Endothelial cell (in vitro differentiated cells): ENCODE results near the gene TGM2. TPM values are rescaled to one million over a fixed set of nuclear protein-coding genes. Genes with fewer than 3 reads are reported as not detected.

ENCODE experiments used
- DNase-seq: peaks from one replicate; pipeline ENCODE4 v3.0.0; 2021; ENCODE audit warnings: low spot score
- H3K27ac Mint-ChIP-seq: one replicate; pipeline ENCODE4 v1.8.0; 2021; ENCODE audit warnings: mixed read lengths, inconsistent platforms; ENCODE audit not compliant: unreplicated experiment
- H3K27me3 Mint-ChIP-seq: one replicate; pipeline ENCODE4 v1.8.0; 2021; ENCODE audit warnings: mild to moderate bottlenecking, moderate library complexity, mixed read lengths, inconsistent platforms; ENCODE audit not compliant: unreplicated experiment
- H3K36me3 Mint-ChIP-seq: one replicate; pipeline ENCODE4 v1.8.0; 2021; ENCODE audit warnings: mild to moderate bottlenecking, low read depth, mixed read lengths, inconsistent platforms; ENCODE audit not compliant: unreplicated experiment
- H3K4me1 Mint-ChIP-seq: one replicate; pipeline ENCODE4 v1.8.0; 2021; ENCODE audit warnings: mild to moderate bottlenecking, mixed read lengths, inconsistent platforms; ENCODE audit not compliant: unreplicated experiment
- H3K4me3 Mint-ChIP-seq: one replicate; pipeline ENCODE4 v1.8.0; 2021; ENCODE audit warnings: mild to moderate bottlenecking, mixed read lengths, inconsistent platforms; ENCODE audit not compliant: unreplicated experiment
- H3K9me3 Mint-ChIP-seq: one replicate; pipeline ENCODE4 v1.8.0; 2021; ENCODE audit warnings: mixed read lengths, inconsistent platforms; ENCODE audit not compliant: unreplicated experiment
- total RNA-seq: library from RNA; stranded (reverse); fragmentation: NEBNext Ultra II Directional; extraction: Animal tissue kit (Norgen Biotek cat#: 25700); gene quantifications from one replicate; pipeline ENCODE4 v1.2.1, GENCODE V29; 2021; ENCODE audit not compliant: unreplicated experiment
- TF ChIP-seq, protein P1 (sequence below): fragments of 200-600 bp; sonication (generic); IDR thresholded peaks from one replicate; pipeline ENCODE4 v1.5.0; 2021; ENCODE audit warnings: antibody characterized with exemption; ENCODE audit not compliant: unreplicated experiment

Gene TGM2
- total RNA-seq, 1 donor from 2014 or later: 216 TPM

DNA sequence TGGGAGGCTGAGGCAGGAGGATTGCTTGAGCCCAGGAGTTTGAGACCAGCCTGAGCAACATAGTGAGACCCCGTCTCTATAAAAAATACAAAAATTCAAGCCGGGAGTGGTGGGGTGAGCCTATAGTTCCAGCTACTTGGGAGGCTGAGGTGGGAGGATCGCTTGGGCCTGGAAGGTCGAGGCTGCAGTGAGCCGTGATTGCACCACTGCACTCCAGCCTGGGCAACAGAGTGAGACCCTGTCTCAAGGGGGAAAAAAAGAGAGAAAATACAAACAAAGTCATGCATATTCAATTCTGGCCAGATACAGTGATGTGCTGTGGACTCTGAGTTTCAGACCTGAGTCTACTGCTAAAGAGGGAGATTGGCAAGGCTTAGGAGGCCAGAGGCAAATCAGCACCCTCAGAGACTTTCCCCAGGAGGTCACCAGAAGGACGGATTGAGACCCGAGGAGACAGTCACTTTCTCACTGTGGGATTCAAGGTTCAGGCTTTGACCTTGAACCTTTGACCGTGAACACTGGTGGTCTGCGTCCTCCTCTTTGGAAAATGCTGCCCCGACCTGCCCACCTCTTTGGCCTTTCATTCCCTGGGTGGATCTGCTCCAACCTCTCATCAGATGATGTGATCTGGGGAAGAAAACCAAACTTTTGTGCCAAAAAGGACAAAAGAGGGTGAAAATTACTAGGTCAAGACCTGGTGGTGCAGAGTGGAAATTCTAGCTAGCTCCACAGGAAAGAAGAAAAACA lies 31.2 kb downstream of the TGM2 start:
- TF ChIP-seq, protein P1, sequence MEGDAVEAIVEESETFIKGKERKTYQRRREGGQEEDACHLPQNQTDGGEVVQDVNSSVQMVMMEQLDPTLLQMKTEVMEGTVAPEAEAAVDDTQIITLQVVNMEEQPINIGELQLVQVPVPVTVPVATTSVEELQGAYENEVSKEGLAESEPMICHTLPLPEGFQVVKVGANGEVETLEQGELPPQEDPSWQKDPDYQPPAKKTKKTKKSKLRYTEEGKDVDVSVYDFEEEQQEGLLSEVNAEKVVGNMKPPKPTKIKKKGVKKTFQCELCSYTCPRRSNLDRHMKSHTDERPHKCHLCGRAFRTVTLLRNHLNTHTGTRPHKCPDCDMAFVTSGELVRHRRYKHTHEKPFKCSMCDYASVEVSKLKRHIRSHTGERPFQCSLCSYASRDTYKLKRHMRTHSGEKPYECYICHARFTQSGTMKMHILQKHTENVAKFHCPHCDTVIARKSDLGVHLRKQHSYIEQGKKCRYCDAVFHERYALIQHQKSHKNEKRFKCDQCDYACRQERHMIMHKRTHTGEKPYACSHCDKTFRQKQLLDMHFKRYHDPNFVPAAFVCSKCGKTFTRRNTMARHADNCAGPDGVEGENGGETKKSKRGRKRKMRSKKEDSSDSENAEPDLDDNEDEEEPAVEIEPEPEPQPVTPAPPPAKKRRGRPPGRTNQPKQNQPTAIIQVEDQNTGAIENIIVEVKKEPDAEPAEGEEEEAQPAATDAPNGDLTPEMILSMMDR: no peak
- no peaks in the 10 kb centered on the region for H3K9me3 Mint-ChIP-seq
- no peak for DNase-seq
- H3K4me1 Mint-ChIP-seq: peaks cover 28% of the 10 kb centered on the region
- peak overlapping the region; percentile 52 for H3K4me3 Mint-ChIP-seq
- peak overlapping the region; percentile 49 for H3K27ac Mint-ChIP-seq
- peaks cover 15% of the 10 kb centered on the region for H3K27me3 Mint-ChIP-seq
- peaks cover 40% of the 10 kb centered on the region for H3K36me3 Mint-ChIP-seq

DNA sequence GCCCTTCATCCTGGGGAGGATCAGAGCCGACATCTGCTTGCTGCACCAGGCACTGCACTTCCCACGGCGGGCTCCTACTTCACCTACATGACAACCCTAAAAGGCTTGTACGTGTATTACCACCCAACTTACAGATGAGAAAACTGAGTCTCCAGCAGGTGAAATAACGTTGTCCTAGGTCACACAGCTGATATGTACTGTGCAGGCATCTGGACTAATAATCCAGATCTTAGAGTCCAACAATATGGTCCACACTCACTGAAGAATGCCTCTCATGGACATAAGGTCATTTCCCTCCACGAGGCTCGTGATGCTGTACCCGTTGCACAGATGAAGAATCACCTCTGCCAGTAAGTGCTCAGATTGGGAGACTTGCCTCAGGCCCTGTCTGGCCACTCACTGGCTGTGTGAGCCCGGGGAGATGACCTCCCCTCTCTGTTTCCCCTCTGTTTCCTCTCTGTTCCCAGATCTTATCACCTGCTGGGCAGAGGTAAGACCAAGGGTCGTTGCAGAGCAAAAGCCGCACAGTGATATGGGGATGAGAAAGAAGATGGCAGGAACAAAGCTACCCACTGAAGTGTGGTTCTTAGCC lies 32.1 kb downstream of the TGM2 start:
- Mint-ChIP-seq H3K36me3 (peaks cover 35% of the 10 kb centered on the region), H3K9me3 (no peaks in the 10 kb centered on the region), H3K4me1 (peaks cover 35% of the 10 kb centered on the region), H3K4me3 (no peak overlapping the region), H3K27ac (peak overlapping the region; percentile 42), H3K27me3 (peaks cover 15% of the 10 kb centered on the region)
- TF ChIP-seq, protein P1: no peak
- no peak for DNase-seq

DNA sequence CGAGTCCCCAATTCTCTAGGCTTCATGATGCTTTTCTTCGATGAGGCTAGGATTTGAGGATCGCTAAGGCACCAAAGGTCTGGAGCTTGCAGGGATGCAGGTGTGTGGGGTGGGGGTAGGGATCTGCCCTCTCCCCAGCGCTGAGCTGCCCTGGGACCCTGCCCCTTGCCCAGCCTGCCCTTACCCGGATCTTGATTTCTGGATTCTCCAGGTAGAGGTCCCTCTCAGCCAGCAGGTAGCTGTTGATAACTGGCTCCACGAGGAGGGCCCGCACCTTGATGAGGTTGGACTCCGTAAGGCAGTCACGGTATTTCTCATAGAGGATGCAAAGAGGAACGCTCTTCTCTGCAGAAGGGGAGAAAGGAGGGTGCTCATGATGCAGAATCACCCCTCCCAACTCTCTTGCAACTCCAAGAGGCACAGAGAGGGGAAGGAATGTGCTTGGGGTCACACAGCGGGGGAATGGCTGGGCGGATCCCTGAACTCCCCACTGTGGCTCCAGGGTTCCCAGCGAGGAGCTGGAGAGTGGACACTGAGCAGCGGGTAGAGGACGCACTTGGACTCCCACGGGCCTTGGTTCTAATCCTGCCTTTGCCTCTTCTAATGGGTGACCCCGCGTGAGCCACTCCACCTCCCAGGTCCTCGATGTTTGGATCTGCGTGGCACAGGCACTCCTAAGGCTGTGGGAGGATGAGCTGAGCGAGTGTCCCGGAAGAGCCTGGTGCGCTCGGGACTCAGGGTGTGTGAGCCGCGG lies 32.7 kb downstream of the TGM2 start:
- no peak for DNase-seq

DNA sequence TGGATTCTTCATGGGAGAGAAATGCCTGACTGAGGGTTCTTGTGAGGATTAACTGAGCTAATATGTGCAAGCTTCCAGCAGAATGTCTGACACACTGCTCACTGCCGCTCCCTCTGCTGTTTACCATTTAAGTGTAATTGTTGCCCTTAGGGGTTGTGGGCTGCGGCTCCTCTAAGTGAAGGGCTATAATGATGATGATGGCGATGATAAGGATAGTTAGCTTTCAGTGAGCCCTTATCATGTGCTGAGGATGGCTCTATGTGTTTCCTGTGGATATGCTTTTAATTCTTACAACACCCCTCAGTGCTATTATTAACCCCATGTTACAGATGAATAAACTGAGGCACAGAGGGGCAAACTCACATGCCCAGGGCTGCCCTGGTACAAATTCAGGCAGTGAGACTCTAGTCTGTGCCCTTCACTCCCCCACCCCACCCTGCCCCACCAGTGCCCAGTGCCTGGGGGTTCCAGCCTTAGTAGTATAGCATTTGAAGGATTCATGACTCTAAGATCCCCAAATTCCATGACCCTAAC lies 33.4 kb downstream of the TGM2 start:
- peaks cover 15% of the 10 kb centered on the region for H3K27me3 Mint-ChIP-seq
- TF ChIP-seq, protein P1: no peak

More for the DNA sequence above, 32.7 kb downstream of the TGM2 start:
- Mint-ChIP-seq H3K36me3 (peaks cover 28% of the 10 kb centered on the region), H3K27ac (no peak overlapping the region), H3K4me3 (peak overlapping the region; percentile 31), H3K4me1 (peaks cover 38% of the 10 kb centered on the region), H3K9me3 (no peaks in the 10 kb centered on the region), H3K27me3 (peaks cover 15% of the 10 kb centered on the region)
- TF ChIP-seq, protein P1: no peak

More for the DNA sequence above, 33.4 kb downstream of the TGM2 start:
- Mint-ChIP-seq H3K9me3 (no peaks in the 10 kb centered on the region), H3K36me3 (peaks cover 22% of the 10 kb centered on the region), H3K4me1 (peaks cover 38% of the 10 kb centered on the region), H3K4me3 (no peak overlapping the region), H3K27ac (no peak overlapping the region)
- no peak for DNase-seq
